ENCODE data around the gene LMTK2.

Gene LMTK2

DNA sequence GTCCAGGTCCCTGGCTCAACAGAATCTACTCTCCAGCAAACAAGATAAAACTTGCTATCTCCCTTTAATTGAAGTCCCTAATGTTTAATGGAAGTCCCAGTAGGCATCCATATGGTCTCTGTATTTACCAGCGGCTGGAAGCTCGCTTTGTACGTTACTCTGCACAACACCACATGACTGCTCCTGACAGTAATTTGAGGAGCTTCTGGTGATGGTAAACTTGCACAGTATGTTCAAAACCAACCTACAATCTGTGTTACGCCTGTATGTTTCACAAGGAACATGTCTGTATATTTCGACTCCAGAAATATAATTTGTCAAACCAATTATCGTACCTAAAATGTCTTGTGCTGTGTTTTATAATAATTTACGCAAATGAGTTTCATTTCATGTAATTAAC, 149.8 kb downstream of the LMTK2 start:
- TF ChIP-seq, protein P1, sequence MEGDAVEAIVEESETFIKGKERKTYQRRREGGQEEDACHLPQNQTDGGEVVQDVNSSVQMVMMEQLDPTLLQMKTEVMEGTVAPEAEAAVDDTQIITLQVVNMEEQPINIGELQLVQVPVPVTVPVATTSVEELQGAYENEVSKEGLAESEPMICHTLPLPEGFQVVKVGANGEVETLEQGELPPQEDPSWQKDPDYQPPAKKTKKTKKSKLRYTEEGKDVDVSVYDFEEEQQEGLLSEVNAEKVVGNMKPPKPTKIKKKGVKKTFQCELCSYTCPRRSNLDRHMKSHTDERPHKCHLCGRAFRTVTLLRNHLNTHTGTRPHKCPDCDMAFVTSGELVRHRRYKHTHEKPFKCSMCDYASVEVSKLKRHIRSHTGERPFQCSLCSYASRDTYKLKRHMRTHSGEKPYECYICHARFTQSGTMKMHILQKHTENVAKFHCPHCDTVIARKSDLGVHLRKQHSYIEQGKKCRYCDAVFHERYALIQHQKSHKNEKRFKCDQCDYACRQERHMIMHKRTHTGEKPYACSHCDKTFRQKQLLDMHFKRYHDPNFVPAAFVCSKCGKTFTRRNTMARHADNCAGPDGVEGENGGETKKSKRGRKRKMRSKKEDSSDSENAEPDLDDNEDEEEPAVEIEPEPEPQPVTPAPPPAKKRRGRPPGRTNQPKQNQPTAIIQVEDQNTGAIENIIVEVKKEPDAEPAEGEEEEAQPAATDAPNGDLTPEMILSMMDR (IDR thresholded peaks at IDR 0.05; ENCODE audit: low read length, missing control alignments) = no peak
- DNase-seq (ENCODE audit: low read depth) = no peak
- H3K4me3 ChIP-seq (replicated peaks; ENCODE audit: low read depth, low read length) = no peak overlapping the region

DNA sequence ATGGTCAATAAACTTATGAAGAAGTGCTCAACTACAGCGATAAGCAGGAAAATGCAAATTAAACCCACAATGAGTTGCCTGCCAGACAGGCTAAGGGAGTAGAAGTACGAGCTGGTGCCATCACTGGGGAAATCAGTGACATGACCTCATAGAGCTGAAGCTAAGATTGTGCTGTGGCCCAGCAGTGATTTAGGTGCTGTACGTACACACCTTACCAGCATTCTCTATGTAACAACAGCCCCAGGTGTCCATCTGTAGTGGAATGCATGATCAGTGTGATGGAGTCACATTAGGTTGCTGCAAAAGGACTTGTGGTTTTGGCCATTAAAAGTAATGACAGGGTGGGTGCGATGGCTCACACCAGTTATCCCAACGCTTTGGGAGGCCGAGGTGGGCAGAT, 151.0 kb downstream of the LMTK2 start:
- H3K4me3 ChIP-seq (replicated peaks; ENCODE audit: low read depth, low read length) = no peak overlapping the region
- TF ChIP-seq, protein P1 (IDR thresholded peaks at IDR 0.05; ENCODE audit: low read length, missing control alignments) = no peak
- DNase-seq (ENCODE audit: low read depth) = no peak

Measured in fibroblast of pulmonary artery (primary cell).